HPDE6-E6E7 (cell line): ENCODE data around the gene SLAMF1.
"Not testable (repeated sequence)": the region's sequence is repeated elsewhere in the genome, so short reads cannot be mapped to it uniquely, and the experiment has no call there.

Source experiments
- DNase-seq: peaks from one replicate; pipeline ENCODE4 v3.0.0; 2011; ENCODE audit warnings: missing footprints; ENCODE audit errors: extremely low spot score

SLAMF1 gene

DNA sequence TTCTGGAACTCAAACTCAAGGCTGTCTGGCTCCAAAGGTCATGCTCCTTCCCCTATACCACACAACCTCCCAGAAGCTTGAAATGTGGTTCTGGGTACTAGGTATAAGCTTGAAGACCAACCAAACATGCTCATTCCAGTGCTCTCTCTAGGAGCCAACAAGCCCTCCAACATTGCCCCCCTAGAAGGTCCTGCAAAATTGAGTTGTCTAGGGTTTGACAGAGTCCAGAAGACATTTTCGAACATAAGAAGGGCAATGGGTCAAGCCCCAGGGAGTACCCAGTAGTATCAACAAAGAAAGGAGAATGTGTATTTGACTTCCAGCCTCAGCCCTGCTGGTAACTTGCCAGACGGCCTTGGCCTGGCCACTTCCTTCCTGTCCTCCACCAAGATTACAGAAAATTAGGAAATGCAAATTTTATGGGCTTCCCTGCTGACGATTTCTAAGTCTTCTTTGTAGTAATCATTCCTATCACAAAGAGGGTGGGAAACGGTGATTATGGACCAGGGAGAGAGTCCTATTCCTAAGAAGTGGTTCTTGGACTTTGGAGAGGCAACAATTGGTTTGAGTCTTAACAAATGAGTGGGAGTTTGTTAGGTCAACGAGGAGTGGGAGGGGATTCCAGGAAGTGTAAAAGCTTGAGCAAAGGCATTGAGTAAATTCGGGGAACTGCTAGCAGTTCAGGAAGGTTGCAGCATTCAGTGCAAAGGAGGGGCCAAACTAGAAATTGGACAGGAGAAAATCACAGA lies 18.7 kb upstream of the SLAMF1 start:
- no peak for DNase-seq

DNA sequence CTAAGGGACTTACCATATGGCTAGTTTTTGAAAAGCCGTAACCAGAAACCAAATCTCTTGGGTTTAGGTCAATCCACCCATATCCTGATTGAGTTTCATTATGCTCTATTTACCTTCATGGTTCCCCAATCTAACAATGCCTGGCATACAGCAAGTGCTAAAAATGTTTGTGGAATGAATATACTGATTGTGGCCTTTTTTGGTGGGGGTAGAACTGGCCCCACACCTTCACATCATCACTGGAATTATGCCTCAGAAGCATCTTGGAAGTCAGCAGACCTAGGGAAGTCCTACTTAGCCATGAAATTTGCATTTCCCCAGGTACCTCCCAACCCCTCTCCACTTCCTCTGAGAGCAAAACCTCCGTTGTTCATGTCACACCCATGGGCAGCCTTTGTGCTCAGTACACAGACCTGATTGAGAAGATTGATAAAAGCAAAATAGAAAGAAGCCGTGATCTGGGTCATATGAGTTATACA lies 17.8 kb upstream of the SLAMF1 start:
- no peak for DNase-seq

DNA sequence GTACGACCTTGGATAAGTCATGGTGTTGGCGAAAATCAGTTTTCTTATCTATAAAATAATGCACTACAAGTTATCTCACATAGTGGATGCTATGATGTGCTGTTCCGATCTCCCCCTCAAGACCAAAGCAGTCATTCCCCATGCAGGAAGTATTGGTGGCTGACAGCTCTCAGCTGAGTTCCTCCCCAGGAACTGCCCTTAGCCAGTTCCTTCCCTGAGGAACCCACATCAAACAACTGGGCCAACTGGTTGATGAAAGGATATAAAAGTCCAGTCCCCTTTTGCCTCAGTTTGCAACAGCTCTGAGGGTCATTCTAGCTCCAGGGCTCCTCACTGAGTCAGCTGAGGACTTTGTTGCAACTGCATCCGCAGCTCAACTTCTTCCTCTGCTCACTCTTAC lies 16.1 kb upstream of the SLAMF1 start:
- no peak for DNase-seq

DNA sequence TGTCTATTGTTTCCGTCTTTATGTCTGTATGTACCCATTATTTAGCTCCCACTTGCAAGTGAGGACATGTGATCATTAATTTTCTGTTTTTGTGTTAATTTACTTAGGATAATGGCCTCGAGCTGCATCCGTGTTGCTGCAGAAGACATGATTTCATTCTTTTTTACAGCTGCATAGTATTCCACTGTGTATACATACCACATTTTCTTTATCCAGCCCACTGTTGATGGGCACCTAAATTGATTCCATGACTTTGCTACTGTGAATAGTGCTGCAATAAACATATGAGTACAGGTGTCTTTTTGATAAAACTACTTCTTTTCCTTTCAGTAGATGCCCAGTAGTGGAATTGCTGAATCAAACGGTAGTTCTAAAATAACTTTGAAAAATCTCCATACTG lies 12.7 kb upstream of the SLAMF1 start:
- DNase-seq, result no peak

DNA sequence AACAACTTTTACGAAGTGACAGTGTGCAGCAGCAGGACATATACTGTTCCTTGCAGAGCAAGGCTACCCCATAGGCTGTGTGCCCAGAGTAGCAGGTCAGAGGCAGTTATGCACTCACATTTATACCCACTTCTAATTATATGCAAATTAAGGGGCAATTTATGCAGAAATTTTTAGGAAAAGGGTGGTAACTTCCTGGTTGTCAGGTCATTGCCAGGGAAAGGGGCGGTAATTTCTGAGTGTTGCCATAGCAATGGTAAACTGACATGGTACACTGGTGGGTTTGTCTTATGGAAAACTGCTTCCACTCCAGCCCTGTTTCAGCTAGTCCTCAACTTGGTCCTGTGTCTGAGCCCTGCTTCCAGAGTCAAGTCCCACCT lies 12.0 kb upstream of the SLAMF1 start:
- no peak for DNase-seq

DNA sequence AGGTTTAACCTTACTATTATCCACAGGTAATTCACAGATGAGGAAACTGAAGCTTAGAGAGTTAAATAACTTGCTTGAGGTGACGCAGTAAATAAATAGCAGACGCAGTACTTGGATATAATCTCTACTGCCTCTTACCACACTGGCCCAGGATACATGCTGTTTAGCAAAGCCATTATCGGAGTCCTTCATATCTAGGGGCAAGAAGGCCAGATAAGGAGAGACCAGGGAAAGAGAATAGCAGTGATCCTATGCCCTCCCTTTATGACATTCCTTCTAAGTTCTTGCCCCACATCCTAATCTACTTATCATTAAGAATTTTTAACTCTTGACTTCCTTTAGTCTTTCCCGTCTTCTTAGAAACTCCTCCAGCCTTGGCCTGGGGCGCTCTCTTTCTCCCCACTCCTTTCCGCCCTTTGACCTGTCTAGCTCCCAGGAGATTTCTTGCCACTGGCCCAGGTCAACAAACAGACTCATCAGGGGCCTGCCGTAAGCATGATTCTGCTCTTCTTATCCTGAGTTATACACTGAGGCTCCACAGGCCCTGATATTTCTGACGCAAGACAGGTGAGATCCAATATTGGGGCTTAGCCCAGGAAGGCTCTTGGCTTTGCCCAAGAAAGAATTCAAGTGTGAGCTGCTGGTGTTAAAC lies 11.4 kb upstream of the SLAMF1 start:
- no peak for DNase-seq

DNA sequence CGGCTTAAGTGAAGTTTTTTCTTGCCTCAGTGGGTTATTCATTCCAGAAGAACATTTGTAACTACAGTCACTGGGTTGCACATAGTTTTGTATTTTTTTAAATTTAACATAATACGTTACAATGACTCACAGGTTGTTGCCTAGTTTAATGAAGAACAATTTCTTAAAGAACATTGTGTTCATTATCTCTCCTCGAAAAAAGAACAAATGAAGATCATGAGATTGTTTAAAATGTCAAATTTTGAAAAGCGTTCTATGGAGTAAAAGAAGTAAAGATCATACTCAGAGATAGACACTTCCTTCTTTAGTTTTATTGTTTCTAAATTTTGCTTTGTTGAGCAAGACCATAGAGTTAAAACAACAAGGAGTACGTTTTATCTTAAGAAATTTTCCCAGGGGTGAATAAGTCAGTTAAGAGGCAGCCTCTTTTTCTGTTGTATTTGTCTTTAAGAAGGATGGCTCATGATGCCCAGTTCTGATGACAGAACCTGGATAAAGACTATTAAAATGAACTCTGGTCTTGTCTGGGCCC lies 10.5 kb upstream of the SLAMF1 start:
- DNase-seq, result no peak

DNA sequence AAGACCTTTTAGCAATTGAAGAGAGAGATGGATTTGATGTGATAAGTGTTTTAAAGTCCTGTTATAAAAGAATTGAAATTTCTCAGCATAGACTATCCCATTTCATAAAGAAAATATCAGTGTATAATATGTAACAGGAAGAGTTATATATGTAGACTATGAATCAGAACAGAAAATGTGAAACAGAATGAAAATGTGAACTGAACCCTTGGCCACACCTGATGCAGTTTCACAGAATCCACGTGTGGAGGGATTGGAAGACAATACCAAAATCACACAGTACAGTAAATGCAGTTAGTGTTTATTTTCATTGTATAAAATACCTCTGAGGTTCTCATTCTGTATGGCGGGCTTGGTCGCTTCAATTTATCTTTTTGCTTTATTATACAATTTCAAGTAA lies 9.9 kb upstream of the SLAMF1 start:
- DNase-seq, result no peak

DNA sequence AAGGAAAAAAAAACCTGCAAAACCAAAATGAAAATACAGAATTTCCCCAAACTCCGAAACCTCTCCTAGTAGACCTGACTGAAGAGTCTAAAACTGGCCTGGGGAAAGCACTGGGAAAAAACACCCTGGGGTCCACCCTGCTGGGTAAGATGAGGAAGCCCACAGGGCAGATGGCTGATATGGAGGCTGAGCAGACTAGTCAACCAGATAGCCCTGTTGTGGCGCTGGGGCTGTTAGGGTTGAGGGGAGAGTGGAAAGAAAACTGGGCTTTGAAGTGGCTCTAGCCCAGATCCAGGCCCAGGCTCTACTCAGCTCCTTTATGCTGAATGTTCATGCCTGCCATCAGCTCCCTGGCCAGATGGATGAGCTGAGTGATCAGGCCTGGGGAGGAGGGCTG lies 6.8 kb upstream of the SLAMF1 start:
- DNase-seq, result no peak

DNA sequence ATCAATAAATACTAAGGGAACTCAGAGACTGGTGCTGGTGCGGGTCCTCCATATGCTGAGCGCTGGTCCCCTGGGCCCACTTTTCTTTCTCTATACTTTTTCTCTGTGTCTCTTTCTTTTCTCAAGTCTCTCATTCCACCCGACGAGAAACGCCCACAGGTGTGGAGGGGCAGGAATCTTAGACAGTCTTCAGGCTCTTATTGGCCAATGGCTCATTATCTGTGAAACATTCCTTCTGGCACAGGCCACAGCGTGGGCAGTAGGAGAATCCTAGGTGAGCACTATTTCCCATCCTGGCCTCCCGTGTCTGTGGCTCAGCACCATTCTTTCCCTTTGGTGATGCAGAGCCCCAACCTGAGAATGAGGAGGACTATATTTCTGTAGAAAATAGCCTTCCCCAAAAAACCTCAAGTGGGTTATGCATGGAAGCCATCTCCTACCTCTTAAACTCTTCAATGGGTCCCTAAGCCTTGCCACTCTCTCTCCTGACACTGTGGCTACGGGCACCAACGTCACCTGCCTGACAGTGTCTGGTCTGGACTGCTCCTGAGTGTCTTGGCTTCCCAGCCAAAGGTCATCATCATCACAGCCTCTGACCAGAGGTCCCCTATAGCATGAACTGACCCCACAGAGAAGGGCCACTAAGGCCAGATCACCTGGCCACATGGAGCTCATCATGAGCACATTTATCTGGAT lies 6.2 kb upstream of the SLAMF1 start:
- no peak for DNase-seq

DNA sequence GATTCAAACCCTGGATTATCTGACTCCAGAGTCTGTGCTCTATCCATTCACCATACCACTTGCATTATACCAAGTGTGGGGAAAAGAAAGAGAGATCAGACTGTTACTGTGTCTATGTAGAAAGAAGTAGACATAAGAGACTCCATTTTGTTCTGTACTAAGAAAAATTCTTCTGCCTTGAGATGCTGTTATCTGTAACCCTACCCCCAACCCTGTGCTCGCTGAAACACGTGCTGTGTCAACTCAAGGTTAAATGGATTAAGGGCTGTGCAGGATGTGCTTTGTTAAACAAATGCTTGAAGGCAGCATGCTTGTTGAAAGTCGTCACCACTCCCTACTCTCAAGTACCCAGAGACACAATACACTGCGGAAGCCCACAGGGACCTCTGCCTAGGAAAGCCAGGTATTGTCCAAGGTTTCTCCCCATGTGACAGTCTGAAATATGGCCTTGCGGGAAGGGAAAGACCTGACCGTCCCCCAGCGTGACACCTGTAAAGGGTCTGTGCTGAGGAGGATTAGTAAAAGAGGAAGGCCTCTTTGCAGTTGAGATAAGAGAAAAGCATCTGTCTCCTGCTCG lies 5.3 kb upstream of the SLAMF1 start:
- not testable (repeated sequence) for DNase-seq

DNA sequence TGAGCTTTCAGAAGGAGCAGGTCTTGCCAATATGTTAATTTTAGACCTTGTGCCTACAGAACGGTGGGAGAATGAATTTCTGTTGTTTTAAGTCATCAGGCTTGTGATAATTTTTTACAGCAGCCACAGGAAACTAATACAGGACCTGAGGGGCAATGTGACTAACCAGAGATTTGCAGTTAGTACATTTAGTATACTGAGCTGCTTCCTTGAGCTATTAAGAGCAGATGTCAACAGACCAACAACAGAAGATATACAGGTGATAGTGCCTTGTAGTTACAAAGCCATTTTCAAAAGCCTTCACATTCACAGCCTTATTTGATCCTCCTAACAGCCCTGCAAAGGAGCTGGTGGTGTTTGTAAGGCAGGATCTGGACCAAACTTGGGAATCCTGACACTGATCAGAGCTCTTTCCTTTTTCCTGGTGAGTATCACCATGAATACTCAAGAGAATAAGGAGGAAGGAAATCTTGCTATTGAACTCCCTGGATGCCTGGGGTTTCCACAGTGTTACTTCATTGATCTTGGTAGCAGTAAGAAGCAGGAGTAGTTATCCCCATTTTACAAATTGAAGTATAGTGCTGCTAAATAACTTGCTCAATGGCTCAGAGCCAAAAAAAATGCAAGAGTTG lies 4.7 kb upstream of the SLAMF1 start:
- DNase-seq, result no peak

DNA sequence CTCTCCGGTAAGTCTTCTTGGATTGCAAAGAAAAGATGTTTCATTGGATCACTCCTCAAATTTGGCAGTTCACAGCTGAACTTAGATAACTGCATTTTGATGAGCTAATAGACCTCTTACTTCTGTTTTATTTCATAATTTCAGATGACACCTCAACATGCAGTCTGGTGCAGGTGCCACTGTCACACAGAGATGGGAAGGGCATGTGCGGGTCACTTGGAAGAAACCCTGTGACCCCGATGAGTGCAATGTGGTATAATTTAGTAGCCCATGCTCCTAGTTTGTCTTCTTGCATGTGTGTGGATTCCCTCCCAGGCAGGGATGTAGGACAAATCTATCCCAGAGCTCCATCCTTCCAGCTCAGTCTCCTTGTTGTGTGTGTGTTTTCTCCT lies 481 bp upstream of the SLAMF1 start:
- no peak for DNase-seq

DNA sequence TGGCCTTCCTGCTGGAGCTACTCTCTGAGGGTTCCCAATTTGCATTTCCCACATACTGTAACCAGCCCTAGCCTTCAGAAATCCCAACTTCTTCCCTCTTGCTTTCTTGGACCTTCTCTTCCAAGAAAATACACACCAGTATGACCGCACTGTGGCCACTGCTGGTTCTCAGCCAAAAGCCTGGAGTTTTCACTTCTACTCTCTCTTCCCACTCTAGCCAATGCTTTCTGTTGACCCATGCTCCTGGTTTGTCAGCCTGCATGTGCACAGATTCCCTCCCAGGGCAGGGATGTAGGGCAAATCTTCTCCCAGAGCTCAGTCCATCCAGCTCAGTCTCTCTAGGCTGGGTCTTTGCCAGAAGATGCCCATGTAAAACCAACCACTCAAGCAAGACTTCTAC lies 664 bp downstream of the SLAMF1 start:
- DNase-seq, result no peak

DNA sequence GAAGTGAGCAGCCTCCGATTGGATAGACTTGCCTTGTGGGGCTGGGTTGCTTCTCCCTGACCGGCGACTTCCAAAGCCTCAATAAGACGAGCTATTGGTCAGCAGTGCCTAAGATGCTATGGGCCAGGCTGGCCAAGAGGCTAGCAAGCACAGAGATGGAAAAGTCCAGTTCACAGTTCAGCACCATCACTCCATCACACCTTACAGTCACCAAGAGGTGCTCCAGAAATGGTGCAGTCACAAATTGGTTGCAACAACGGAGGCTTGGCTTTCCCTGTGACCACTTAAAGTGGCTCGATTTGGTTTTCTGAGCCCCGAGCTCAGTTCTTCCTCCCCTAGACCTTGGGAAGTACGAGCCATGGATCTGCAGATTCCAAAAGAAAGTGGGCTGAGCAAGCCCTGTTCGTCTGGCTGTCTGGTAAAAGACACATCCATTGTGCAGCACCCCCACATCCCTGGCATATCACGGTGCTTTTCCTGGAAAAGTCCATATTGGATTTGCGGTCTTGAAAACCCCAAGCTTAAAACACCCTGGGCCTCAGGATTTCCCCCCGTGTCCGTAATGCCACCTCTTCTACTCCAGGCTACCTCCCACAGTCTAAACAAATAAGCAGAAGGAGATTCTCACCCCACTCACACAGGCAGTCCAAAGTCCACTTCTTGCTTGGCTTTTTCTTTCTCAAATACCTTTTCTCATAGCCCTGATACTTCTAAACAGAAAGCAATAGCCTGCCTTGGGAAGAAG lies 1.3 kb downstream of the SLAMF1 start:
- no peak for DNase-seq

DNA sequence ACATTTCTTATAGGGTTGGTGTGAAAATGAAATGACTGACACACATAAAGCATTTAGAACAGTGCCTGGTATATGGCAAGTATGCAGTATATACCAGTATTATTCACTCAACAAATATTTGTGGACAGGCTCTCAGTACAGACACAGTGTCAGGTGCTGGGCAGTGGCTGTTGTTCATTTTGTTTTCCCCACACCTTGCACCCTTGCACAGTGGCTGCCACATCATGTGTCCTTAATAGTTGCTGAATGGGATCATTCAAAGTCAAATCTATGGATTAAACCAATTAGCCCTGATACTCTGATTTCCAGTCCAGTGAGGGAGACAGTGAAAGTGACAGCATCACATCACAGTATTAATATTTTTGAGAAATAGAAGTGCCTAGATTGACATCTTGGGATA lies 2.4 kb downstream of the SLAMF1 start:
- no peak for DNase-seq

DNA sequence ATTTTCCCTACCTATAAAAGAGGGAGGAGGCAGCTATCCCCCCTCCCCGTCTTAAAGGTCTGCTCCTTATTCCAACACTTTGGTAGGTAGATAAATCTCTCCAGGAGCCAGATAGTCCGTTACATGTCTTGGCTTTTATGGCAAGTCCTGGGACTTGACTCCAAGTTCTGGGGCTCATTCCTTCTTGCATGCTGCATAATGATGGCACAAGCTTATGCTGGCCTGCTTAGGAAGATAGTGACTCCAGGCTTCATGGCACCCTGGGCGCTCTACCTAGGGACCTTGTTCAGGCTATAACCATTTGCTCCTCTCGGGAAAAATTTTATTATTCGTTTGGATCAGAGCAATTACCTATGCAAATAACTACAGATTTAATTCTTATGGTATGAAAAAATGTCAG lies 3.7 kb downstream of the SLAMF1 start:
- no peak for DNase-seq

DNA sequence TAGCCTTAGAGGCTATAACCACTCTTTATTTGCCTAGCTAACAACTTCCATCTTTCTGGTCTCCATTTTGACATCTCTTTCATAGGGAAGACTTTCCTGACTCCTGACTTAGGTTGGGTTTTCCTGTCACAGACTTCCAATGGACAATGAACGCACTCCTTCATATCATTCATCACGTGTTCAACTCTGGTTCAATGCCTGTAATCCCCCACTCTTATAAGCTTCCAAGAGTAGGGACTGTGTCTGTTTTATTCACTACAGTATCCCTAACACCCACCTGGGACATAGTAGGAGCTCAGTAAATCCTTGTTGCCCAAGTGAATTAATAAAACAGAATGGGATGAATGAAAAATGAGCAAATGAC lies 4.6 kb downstream of the SLAMF1 start:
- no peak for DNase-seq

DNA sequence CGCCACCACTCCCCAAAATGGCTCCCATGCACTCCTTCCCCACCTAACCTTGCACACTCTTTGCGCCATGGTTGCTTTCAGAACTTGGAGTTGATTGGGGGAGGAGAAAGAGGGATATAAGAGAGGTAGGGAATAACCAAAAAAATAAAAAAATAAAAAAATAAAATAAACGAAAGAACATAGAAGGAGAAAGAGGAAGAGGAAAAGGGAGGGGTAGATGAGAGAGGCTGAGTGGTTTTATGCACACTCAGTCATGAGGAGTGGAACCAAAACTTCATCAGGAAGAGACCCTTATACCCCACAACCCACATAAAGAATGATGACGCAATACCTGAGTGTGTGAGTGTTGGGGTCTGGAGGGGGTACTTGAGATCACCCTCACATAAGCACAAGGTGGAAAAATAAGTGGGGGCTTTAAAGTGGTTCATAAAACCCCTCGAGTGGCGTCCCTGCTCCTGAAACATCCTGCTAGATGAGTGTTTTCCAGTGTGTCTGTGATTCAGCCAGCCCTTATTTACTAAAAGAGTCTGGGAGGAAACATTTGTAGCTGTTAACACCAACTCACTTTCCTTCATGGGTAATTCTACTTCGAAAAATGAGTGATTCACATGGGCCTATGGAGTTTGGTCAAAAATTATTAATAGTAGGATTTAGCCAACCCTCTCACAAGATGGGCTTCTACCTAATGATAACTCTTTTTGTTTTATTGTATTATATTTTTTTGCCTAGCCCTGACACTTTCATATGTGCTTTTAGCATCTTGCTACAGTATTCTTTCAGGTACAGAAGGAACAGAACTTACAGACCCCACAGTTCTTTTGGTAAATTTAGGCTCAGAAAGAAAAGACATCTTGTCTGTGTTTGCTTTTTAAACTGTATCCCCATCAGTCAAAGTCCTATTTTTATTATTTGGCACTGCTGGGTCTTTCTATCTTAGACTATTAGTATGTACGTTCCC lies 5.2 kb downstream of the SLAMF1 start:
- DNase-seq, result no peak
